GM18909 (cell line): ENCODE measurements around the gene PRELP.
"Not testable (repeated sequence)": the region's sequence is repeated elsewhere in the genome, so short reads cannot be mapped to it uniquely, and the experiment has no call there.

Experiments used
- ATAC-seq: cut with Tn5 transposase; IDR thresholded peaks from one replicate; pipeline ENCODE4 v1.9.1; 2021; ENCODE audit warnings: mild to moderate bottlenecking; ENCODE audit not compliant: unreplicated experiment, poor library complexity

The PRELP gene

GRCh38 chr1:203503836-203504235, 28.2 kb downstream of the PRELP start:
- no peak for ATAC-seq

- no peak for ATAC-seq
These were observed 29.0 kb downstream of the PRELP start for GRCh38 chr1:203504400-203505250.

- no peak for ATAC-seq
These were observed 30.1 kb downstream of the PRELP start for GRCh38 chr1:203505526-203506204.

GRCh38 chr1:203506858-203507626, 31.4 kb downstream of the PRELP start:
- ATAC-seq = no peak

- no peak for ATAC-seq
These were observed 32.2 kb downstream of the PRELP start for GRCh38 chr1:203507759-203508158.

GRCh38 chr1:203508463-203509073, 33.0 kb downstream of the PRELP start:
- no peak for ATAC-seq

GRCh38 chr1:203509135-203509534, 33.5 kb downstream of the PRELP start:
- ATAC-seq = no peak

- ATAC-seq = no peak
These were observed 35.9 kb downstream of the PRELP start for GRCh38 chr1:203511513-203511912.

GRCh38 chr1:203511930-203512329, 36.3 kb downstream of the PRELP start:
- ATAC-seq = no peak

- no peak for ATAC-seq
These were observed 36.9 kb downstream of the PRELP start for GRCh38 chr1:203512517-203512847.

- ATAC-seq = no peak
These were observed 37.4 kb downstream of the PRELP start for GRCh38 chr1:203512848-203513584.

GRCh38 chr1:203513585-203514031, 38.0 kb downstream of the PRELP start:
- ATAC-seq = no peak

- ATAC-seq = no peak
These were observed 40.6 kb downstream of the PRELP start for GRCh38 chr1:203516184-203516583.

GRCh38 chr1:203516906-203517305, 41.3 kb downstream of the PRELP start:
- no peak for ATAC-seq

GRCh38 chr1:203517426-203518110, 42.0 kb downstream of the PRELP start:
- no peak for ATAC-seq

GRCh38 chr1:203518139-203518538, 42.5 kb downstream of the PRELP start:
- not testable (repeated sequence) for ATAC-seq

GRCh38 chr1:203518541-203518940, 42.9 kb downstream of the PRELP start:
- ATAC-seq = no peak

- ATAC-seq = no peak
These were observed 43.6 kb downstream of the PRELP start for GRCh38 chr1:203519053-203519840.

- ATAC-seq = no peak
These were observed 44.3 kb downstream of the PRELP start for GRCh38 chr1:203519896-203520295.
